ENCODE results near the gene HOXA1.

HOXA1 gene

GRCh38 chr7:27140126-27140857 is 44.5 kb upstream of the HOXA1 start:
- Histone ChIP-seq H3K4me3 (ENCODE audit: low read depth, low read length) (peak overlapping the region; percentile 48; the same call in 1 of the 2 replicates), H3K27ac (ENCODE audit: low read depth, low read length) (no peak overlapping the region; the same call in 1 of the 2 replicates), H3K36me3 (ENCODE audit: control insufficient read depth, insufficient read depth, low read length) (no peaks in the 10 kb centered on the region), H3K9me3 (ENCODE audit: control insufficient read depth, insufficient read depth, low read depth, low read length) (no peaks in the 10 kb centered on the region), H3K9ac (ENCODE audit: low read length) (peak overlapping the region; percentile 85), H3K27me3 (ENCODE audit: control insufficient read depth, insufficient read depth, low read length) (peaks cover 100% of the 10 kb centered on the region), H3K4me1 (ENCODE audit: control insufficient read depth, insufficient read depth, low read length) (peaks cover 14% of the 10 kb centered on the region; the same call in 1 of the 2 replicates)

GRCh38 chr7:27139334-27140125 is 43.7 kb upstream of the HOXA1 start:
- Histone ChIP-seq H3K9ac (ENCODE audit: low read length) (peak overlapping the region; percentile 85), H3K27ac (ENCODE audit: low read depth, low read length) (peak overlapping the region; percentile 38; the same call in 1 of the 2 replicates), H3K9me3 (ENCODE audit: control insufficient read depth, insufficient read depth, low read depth, low read length) (no peaks in the 10 kb centered on the region)

GRCh38 chr7:27138985-27139333 is 43.2 kb upstream of the HOXA1 start:
- Histone ChIP-seq H3K36me3 (ENCODE audit: control insufficient read depth, insufficient read depth, low read length) (no peaks in the 10 kb centered on the region), H3K4me1 (ENCODE audit: control insufficient read depth, insufficient read depth, low read length) (peaks cover 13% of the 10 kb centered on the region; the same call in 1 of the 2 replicates), H3K27ac (ENCODE audit: low read depth, low read length) (no peak overlapping the region; the same call in 1 of the 2 replicates), H3K9me3 (ENCODE audit: control insufficient read depth, insufficient read depth, low read depth, low read length) (no peaks in the 10 kb centered on the region), H3K4me3 (ENCODE audit: low read depth, low read length) (peak overlapping the region; percentile 48), H3K9ac (ENCODE audit: low read length) (peak overlapping the region; percentile 85), H3K27me3 (ENCODE audit: control insufficient read depth, insufficient read depth, low read length) (peaks cover 100% of the 10 kb centered on the region)

More at GRCh38 chr7:27139334-27140125, 43.7 kb upstream of the HOXA1 start:
- H3K4me3 ChIP-seq (ENCODE audit: low read depth, low read length) = peak overlapping the region; percentile 48
- no peaks in the 10 kb centered on the region for H3K36me3 ChIP-seq (ENCODE audit: control insufficient read depth, insufficient read depth, low read length)
- H3K4me1 ChIP-seq (ENCODE audit: control insufficient read depth, insufficient read depth, low read length) = peaks cover 14% of the 10 kb centered on the region; the same call in 1 of the 2 replicates
- H3K27me3 ChIP-seq (ENCODE audit: control insufficient read depth, insufficient read depth, low read length) = peaks cover 100% of the 10 kb centered on the region

- Histone ChIP-seq H3K9me3 (ENCODE audit: control insufficient read depth, insufficient read depth, low read depth, low read length) (no peaks in the 10 kb centered on the region), H3K27me3 (ENCODE audit: control insufficient read depth, insufficient read depth, low read length) (peaks cover 100% of the 10 kb centered on the region), H3K4me3 (ENCODE audit: low read depth, low read length) (peak overlapping the region; percentile 48; the same call in 1 of the 2 replicates), H3K4me1 (ENCODE audit: control insufficient read depth, insufficient read depth, low read length) (peaks cover 11% of the 10 kb centered on the region; the same call in 1 of the 2 replicates), H3K36me3 (ENCODE audit: control insufficient read depth, insufficient read depth, low read length) (no peaks in the 10 kb centered on the region), H3K27ac (ENCODE audit: low read depth, low read length) (no peak overlapping the region; the same call in 1 of the 2 replicates), H3K9ac (ENCODE audit: low read length) (peak overlapping the region; percentile 85)
Observed at GRCh38 chr7:27138472-27138871, 42.7 kb upstream of the HOXA1 start.

GRCh38 chr7:27137640-27138315 is 42.0 kb upstream of the HOXA1 start:
- Histone ChIP-seq H3K36me3 (ENCODE audit: control insufficient read depth, insufficient read depth, low read length) (no peaks in the 10 kb centered on the region), H3K27ac (ENCODE audit: low read depth, low read length) (no peak overlapping the region), H3K9ac (ENCODE audit: low read length) (peak overlapping the region; percentile 85), H3K4me1 (ENCODE audit: control insufficient read depth, insufficient read depth, low read length) (peaks cover 11% of the 10 kb centered on the region; the same call in 1 of the 2 replicates), H3K9me3 (ENCODE audit: control insufficient read depth, insufficient read depth, low read depth, low read length) (no peaks in the 10 kb centered on the region), H3K4me3 (ENCODE audit: low read depth, low read length) (peak overlapping the region; percentile 48; the same call in 1 of the 2 replicates), H3K27me3 (ENCODE audit: control insufficient read depth, insufficient read depth, low read length) (peaks cover 100% of the 10 kb centered on the region)

- Histone ChIP-seq H3K9ac (ENCODE audit: low read length) (peak overlapping the region; percentile 17), H3K4me1 (ENCODE audit: control insufficient read depth, insufficient read depth, low read length) (peaks cover 4% of the 10 kb centered on the region; the same call in 1 of the 2 replicates), H3K4me3 (ENCODE audit: low read depth, low read length) (no peak overlapping the region; the same call in 1 of the 2 replicates), H3K36me3 (ENCODE audit: control insufficient read depth, insufficient read depth, low read length) (no peaks in the 10 kb centered on the region), H3K27me3 (ENCODE audit: control insufficient read depth, insufficient read depth, low read length) (peaks cover 100% of the 10 kb centered on the region), H3K27ac (ENCODE audit: low read depth, low read length) (no peak overlapping the region), H3K9me3 (ENCODE audit: control insufficient read depth, insufficient read depth, low read depth, low read length) (no peaks in the 10 kb centered on the region)
Observed at GRCh38 chr7:27134392-27134791, 38.6 kb upstream of the HOXA1 start.

- Histone ChIP-seq H3K4me1 (ENCODE audit: control insufficient read depth, insufficient read depth, low read length) (peaks cover 4% of the 10 kb centered on the region; the same call in 1 of the 2 replicates), H3K9ac (ENCODE audit: low read length) (peak overlapping the region; percentile 39), H3K4me3 (ENCODE audit: low read depth, low read length) (no peak overlapping the region; the same call in 1 of the 2 replicates), H3K36me3 (ENCODE audit: control insufficient read depth, insufficient read depth, low read length) (no peaks in the 10 kb centered on the region), H3K27me3 (ENCODE audit: control insufficient read depth, insufficient read depth, low read length) (peaks cover 100% of the 10 kb centered on the region), H3K9me3 (ENCODE audit: control insufficient read depth, insufficient read depth, low read depth, low read length) (no peaks in the 10 kb centered on the region), H3K27ac (ENCODE audit: low read depth, low read length) (no peak overlapping the region)
Observed at GRCh38 chr7:27133409-27134231, 37.8 kb upstream of the HOXA1 start.

DNA sequence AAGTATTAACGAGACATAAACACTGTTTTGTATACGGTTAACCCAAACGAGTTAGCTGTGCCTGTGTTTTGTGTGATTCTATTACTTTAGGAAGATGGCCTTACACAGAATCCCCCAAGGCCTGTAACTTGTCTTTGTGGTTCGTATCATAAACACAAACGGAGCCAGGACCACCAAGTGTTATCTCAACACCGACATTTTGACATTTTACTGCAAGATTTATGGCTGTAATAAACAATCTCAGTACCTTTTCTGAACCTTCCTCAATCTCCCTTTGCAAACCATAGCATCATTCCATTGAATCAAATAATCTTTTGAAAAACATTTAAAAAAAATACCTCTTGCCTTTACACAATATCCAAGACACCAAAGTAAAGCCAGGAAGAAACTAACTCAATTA is 37.2 kb upstream of the HOXA1 start:
- peaks cover 100% of the 10 kb centered on the region for H3K27me3 ChIP-seq (ENCODE audit: control insufficient read depth, insufficient read depth, low read length)
- no peaks in the 10 kb centered on the region for H3K36me3 ChIP-seq (ENCODE audit: control insufficient read depth, insufficient read depth, low read length)
- H3K4me3 ChIP-seq (ENCODE audit: low read depth, low read length) = no peak overlapping the region; the same call in 1 of the 2 replicates
- H3K9me3 ChIP-seq (ENCODE audit: control insufficient read depth, insufficient read depth, low read depth, low read length) = no peaks in the 10 kb centered on the region
- H3K9ac ChIP-seq (ENCODE audit: low read length) = no peak overlapping the region
- H3K4me1 ChIP-seq (ENCODE audit: control insufficient read depth, insufficient read depth, low read length) = peaks cover 4% of the 10 kb centered on the region; the same call in 1 of the 2 replicates
- no peak overlapping the region for H3K27ac ChIP-seq (ENCODE audit: low read depth, low read length)

DNA sequence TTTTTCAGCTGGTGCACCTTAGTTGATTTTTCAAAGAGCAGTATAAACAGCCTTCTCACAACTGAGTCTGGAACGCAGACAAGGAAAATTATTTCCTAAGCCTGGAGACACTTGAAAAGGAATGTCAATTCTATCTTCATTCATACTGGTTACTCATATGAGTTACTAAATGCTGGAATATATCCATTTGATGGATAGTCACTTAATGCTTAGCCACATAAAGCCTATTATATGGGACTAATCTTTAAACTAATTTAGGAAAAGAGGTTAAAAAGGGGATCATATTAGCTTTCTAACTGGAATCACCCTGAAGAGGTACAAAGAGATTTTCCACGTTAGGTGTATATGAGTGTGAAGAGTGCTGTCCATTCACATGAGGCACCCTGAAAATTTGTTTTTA is 36.4 kb upstream of the HOXA1 start:
- peaks cover 4% of the 10 kb centered on the region; the same call in 1 of the 2 replicates for H3K4me1 ChIP-seq (ENCODE audit: control insufficient read depth, insufficient read depth, low read length)

DNA sequence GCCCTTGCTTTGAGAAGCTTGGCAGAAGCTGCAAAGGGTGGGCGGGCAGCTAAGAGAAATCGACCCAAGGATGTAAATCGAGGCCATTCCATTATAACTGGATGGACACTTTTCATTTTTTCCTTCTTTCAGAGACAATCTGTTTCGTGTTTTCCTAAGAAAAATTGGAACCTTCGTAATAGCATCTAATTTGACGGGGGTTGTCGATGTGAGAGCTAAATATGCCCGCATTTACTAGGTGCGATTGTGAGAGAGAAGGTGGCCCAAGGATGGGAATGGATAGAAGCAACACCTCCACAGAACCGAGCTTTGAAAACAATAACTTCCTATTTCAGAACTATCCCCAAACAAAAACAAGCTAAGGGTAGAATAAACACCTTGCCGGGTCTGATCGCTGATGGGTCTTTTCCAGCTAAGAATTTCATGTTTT is 35.6 kb upstream of the HOXA1 start:
- H3K27me3 ChIP-seq (ENCODE audit: control insufficient read depth, insufficient read depth, low read length) = peaks cover 100% of the 10 kb centered on the region
- no peaks in the 10 kb centered on the region for H3K9me3 ChIP-seq (ENCODE audit: control insufficient read depth, insufficient read depth, low read depth, low read length)
- no peaks in the 10 kb centered on the region for H3K36me3 ChIP-seq (ENCODE audit: control insufficient read depth, insufficient read depth, low read length)
- H3K4me3 ChIP-seq (ENCODE audit: low read depth, low read length) = peak overlapping the region; percentile 64
- peak overlapping the region; percentile 15 for H3K9ac ChIP-seq (ENCODE audit: low read length)
- H3K4me1 ChIP-seq (ENCODE audit: control insufficient read depth, insufficient read depth, low read length) = peaks cover 4% of the 10 kb centered on the region; the same call in 1 of the 2 replicates
- H3K27ac ChIP-seq (ENCODE audit: low read depth, low read length) = no peak overlapping the region

More for the DNA sequence above, 36.4 kb upstream of the HOXA1 start:
- Histone ChIP-seq H3K9me3 (ENCODE audit: control insufficient read depth, insufficient read depth, low read depth, low read length) (no peaks in the 10 kb centered on the region), H3K4me3 (ENCODE audit: low read depth, low read length) (no peak overlapping the region), H3K9ac (ENCODE audit: low read length) (peak overlapping the region; percentile 27), H3K36me3 (ENCODE audit: control insufficient read depth, insufficient read depth, low read length) (no peaks in the 10 kb centered on the region), H3K27me3 (ENCODE audit: control insufficient read depth, insufficient read depth, low read length) (peaks cover 100% of the 10 kb centered on the region), H3K27ac (ENCODE audit: low read depth, low read length) (no peak overlapping the region)

Data from HUES6 (cell line).